OCI-LY7 (cell line): ENCODE results near the gene TTI1. TPM values are rescaled to one million over a fixed set of nuclear protein-coding genes. Genes with fewer than 3 reads are reported as not detected.

Experiments
- BruUV-seq: library from RNA; stranded (reverse); fragments of 400-500 nt; replicated peaks from 2 replicates; lab custom pipeline; 2021; lab: Mats Ljungman, UMichigan
- CTCF ChIA-PET: fragments of 300-600 bp; sonication (Branson Sonifier 250); formaldehyde crosslinking; loops from one replicate; lab custom pipeline; 2022; ENCODE audit warnings: antibody characterized with exemption; ENCODE audit not compliant: unreplicated experiment; lab: Charles Lee
- POLR2A ChIA-PET: fragments of 300-600 bp; sonication (Branson Sonifier 250); formaldehyde crosslinking; loops from one replicate; lab custom pipeline; 2022; ENCODE audit warnings: antibody characterized with exemption; lab: Charles Lee
- DNase-seq: peaks from one replicate; pipeline ENCODE4 v3.0.0-alpha.2; 2015; ENCODE audit warnings: low spot score
- H2AFZ ChIP-seq: fragments of 200-600 bp; sonication (generic), shearing (Covaris generic); 2 replicates; pipeline ENCODE4 v1.6.1; 2014; ENCODE audit warnings: mild to moderate bottlenecking, antibody characterized with exemption, low read length, moderate library complexity
- H3K27ac ChIP-seq: fragments of 200-600 bp; sonication (generic); 2 replicates; pipeline ENCODE4 v1.5.1; 2014; ENCODE audit warnings: mixed run types, low read depth, mild to moderate bottlenecking, moderate library complexity, low read length, inconsistent platforms; ENCODE audit not compliant: poor library complexity, severe bottlenecking
- H3K36me3 ChIP-seq: fragments of 200-600 bp; sonication (generic); 2 replicates; pipeline ENCODE4 v1.6.1; 2014; ENCODE audit warnings: mild to moderate bottlenecking, antibody characterized with exemption, low read length, moderate library complexity, mixed read lengths; ENCODE audit not compliant: insufficient read depth
- H3K4me1 ChIP-seq: fragments of 200-600 bp; sonication (generic); 2 replicates; pipeline ENCODE4 v1.5.1; 2014; ENCODE audit warnings: mild to moderate bottlenecking, low read length; ENCODE audit not compliant: insufficient read depth, poor library complexity, severe bottlenecking
- H3K4me2 ChIP-seq: fragments of 200-600 bp; sonication (generic); 2 replicates; pipeline ENCODE4 v1.6.1; 2014; ENCODE audit warnings: mild to moderate bottlenecking, low read length
- H3K4me3 ChIP-seq: fragments of 200-600 bp; sonication (generic); 2 replicates; pipeline ENCODE4 v1.5.1; 2014; ENCODE audit warnings: mild to moderate bottlenecking, low read depth, low read length; ENCODE audit not compliant: poor library complexity, severe bottlenecking
- H3K79me2 ChIP-seq: fragments of 200-600 bp; sonication (generic); 2 replicates; pipeline ENCODE4 v1.6.1; 2016; ENCODE audit warnings: low read depth, mild to moderate bottlenecking, low read length, moderate library complexity, mixed read lengths; ENCODE audit not compliant: insufficient read depth
- H3K9me2 ChIP-seq: fragments of 200-600 bp; sonication (generic); 2 replicates; pipeline ENCODE4 v1.6.1; 2016; ENCODE audit warnings: mild to moderate bottlenecking, low read length, mixed read lengths; ENCODE audit not compliant: insufficient read depth
- H3K9me3 ChIP-seq: fragments of 200-600 bp; sonication (generic); 2 replicates; pipeline ENCODE4 v1.6.1; 2014; ENCODE audit warnings: mild to moderate bottlenecking, mixed run types, low read length, mixed read lengths
- H4K20me1 ChIP-seq: fragments of 200-600 bp; sonication (generic); 2 replicates; pipeline ENCODE4 v1.6.1; 2014; ENCODE audit warnings: mild to moderate bottlenecking, antibody characterized with exemption, low read length, moderate library complexity, mixed read lengths; ENCODE audit not compliant: insufficient read depth
- CTCF ChIP-seq: fragments of 200-600 bp; sonication (generic); conservative IDR thresholded peaks from 2 replicates; pipeline ENCODE4 v1.5.1; 2014; ENCODE audit warnings: mild to moderate bottlenecking, antibody characterized with exemption, low read length, moderate library complexity, mixed read lengths
- EZH2phosphoT487 ChIP-seq: fragments of 200-600 bp; sonication (generic); IDR thresholded peaks from 2 replicates; pipeline ENCODE4 v1.6.1; 2018; ENCODE audit warnings: low read depth, borderline replicate concordance, mild to moderate bottlenecking, mixed run types, antibody characterized with exemption, low read length, moderate library complexity, mixed read lengths
- intact Hi-C: fragments of 100-400 bp; cut with micrococcal nuclease; formaldehyde crosslinking; loops from one replicate; pipeline ENCODE4 v1.10.0; 2022; ENCODE audit not compliant: unreplicated experiment
- total RNA-seq, 2 experiments: library from RNA; depleted of rRNA in 1 of 2; stranded (reverse); fragments of >200 nt in 1 of 2; shearing (Covaris generic) in 1 of 2; gene quantifications; 2 replicates each; pipeline ENCODE4 v1.2.3, GENCODE V29; 2014 to 2022

Gene TTI1
- total RNA-seq, 2 experiments from 2014 or later: 22.4 to 28.7 TPM

- no peak overlapping the region for H2AFZ ChIP-seq
- H3K4me2 ChIP-seq: no peak overlapping the region
- no peaks in the 10 kb centered on the region for H3K9me2 ChIP-seq
- H3K36me3 ChIP-seq: no peaks in the 10 kb centered on the region
- DNase-seq: no peak
- POLR2A ChIA-PET: interaction anchor here (0.6 to 0.7 kb wide), 2 partner anchors 18 to 131 kb away, joined by 3 to 4 read pairs; no protein-coding TSS in a partner anchor
- TF ChIP-seq EZH2phosphoT487 (no peak), CTCF (no peak)
- intact Hi-C loops: no loop called here
- no peak overlapping the region for H3K4me3 ChIP-seq
- H4K20me1 ChIP-seq: no peaks in the 10 kb centered on the region
- CTCF ChIA-PET: no interaction called here
- H3K4me1 ChIP-seq: no peaks in the 10 kb centered on the region
- no peak overlapping the region for H3K27ac ChIP-seq
- no peaks in the 10 kb centered on the region for H3K9me3 ChIP-seq
- H3K79me2 ChIP-seq: no peaks in the 10 kb centered on the region
- no TSS peak for BruUV-seq
These were observed 97.2 kb downstream of the TTI1 start for GRCh38 chr20:37936041-37936440.

GRCh38 chr20:37935435-37935834 lies 97.8 kb downstream of the TTI1 start:
- BruUV-seq: no TSS peak
- TF ChIP-seq EZH2phosphoT487 (no peak), CTCF (no peak)
- no peaks in the 10 kb centered on the region for H3K79me2 ChIP-seq
- H3K9me2 ChIP-seq: no peaks in the 10 kb centered on the region
- H3K9me3 ChIP-seq: no peaks in the 10 kb centered on the region
- no peak overlapping the region for H3K4me3 ChIP-seq
- H3K36me3 ChIP-seq: no peaks in the 10 kb centered on the region
- intact Hi-C loops: no loop called here
- no peak overlapping the region for H3K4me2 ChIP-seq
- no peaks in the 10 kb centered on the region for H4K20me1 ChIP-seq
- ChIA-PET CTCF (no interaction called here), POLR2A (interaction anchor here (0.6 to 0.7 kb wide), 2 partner anchors 18 to 131 kb away, joined by 3 to 4 read pairs; no protein-coding TSS in a partner anchor)
- DNase-seq: no peak
- no peaks in the 10 kb centered on the region for H3K4me1 ChIP-seq
- H2AFZ ChIP-seq: no peak overlapping the region
- no peak overlapping the region for H3K27ac ChIP-seq

DNA sequence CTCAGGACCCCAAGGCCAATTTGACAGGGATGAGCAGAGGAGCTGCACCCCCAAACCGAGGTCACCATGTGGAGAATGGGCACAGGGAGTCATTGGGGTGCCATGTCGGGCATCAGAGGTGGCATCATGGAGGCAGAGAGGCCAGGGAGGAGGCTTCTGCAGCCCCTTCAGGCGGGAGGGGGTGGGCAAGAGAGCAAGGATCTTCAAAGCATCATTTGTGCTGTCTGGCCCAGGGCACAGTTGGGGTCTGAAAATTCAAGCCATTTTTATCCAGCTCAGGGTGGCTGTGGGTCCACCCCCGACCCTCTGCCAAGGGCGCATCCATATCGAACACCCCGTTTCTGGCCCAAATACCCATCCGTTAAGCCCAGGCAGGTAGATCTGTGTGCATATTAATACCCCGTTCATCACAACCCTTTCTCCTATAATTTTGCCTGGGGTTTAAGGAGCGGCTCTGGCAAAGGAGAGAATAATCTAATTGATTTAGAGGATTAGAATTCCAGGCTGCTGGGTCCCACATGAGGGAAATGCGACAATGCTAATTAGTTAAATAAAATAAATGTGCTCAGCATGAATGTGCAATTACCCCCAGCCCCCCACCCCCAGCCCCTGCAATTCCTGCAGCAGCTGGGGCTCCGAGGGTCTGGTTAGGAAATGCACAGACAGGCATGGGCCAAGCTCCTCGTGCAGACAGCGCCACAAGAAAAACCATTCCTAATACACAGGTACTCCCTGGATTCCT lies 98.5 kb downstream of the TTI1 start:
- H3K9me2 ChIP-seq: no peaks in the 10 kb centered on the region
- no peaks in the 10 kb centered on the region for H4K20me1 ChIP-seq
- H2AFZ ChIP-seq: no peak overlapping the region
- H3K27ac ChIP-seq: no peak overlapping the region
- ChIA-PET POLR2A (no interaction called here), CTCF (no interaction called here)
- H3K4me2 ChIP-seq: no peak overlapping the region
- H3K4me1 ChIP-seq: no peaks in the 10 kb centered on the region
- no peaks in the 10 kb centered on the region for H3K79me2 ChIP-seq
- DNase-seq: no peak
- no peak overlapping the region for H3K4me3 ChIP-seq
- no peaks in the 10 kb centered on the region for H3K9me3 ChIP-seq
- TF ChIP-seq CTCF: no peak
- no peak for TF ChIP-seq EZH2phosphoT487
- BruUV-seq: no TSS peak
- H3K36me3 ChIP-seq: no peaks in the 10 kb centered on the region
- intact Hi-C loops: no loop called here
